ENCODE data around the gene GALNT1. TPM values are rescaled to one million over a fixed set of nuclear protein-coding genes. Genes with fewer than 3 reads are reported as not detected.

The GALNT1 gene
- total and polyA plus RNA-seq, 2 of the 4 experiments (the other 2 are of a cell fraction): 24.9 to 43.9 TPM

- Histone ChIP-seq H2BK5ac (ENCODE audit: low read depth, low read length, poor library complexity, severe bottlenecking) (no peak overlapping the region), H2AK5ac (ENCODE audit: low read depth, low read length) (no peak overlapping the region), H4K20me1 (ENCODE audit: insufficient read depth, low read length) (0 out of 2 replicates have a peak, but pooled peaks cover 7% of the 10 kb centered on the region), H3K79me1 (ENCODE audit: low read depth in 1 of 2, low read length in 2 of 2) (peaks cover 7 to 12% of the 10 kb centered on the region in 2 experiments; a peak in 2 of 4 replicates), H3K4me2 (ENCODE audit: low read depth, low read length) (no peak overlapping the region), H3K9me1 (ENCODE audit: insufficient read depth, low read length) (peaks cover 5% of the 10 kb centered on the region; the same call in 1 of the 2 replicates), H3K4me1 (ENCODE audit: control insufficient read depth, insufficient read depth, low read length) (peaks cover 7% of the 10 kb centered on the region), H2BK120ac (ENCODE audit: low read depth, low read length) (no peak overlapping the region), H2BK20ac (ENCODE audit: low read depth, low read length) (no peak overlapping the region), H4K8ac (ENCODE audit: low read depth in 2 of 2, low read length in 2 of 2) (no peak overlapping the region), H2BK15ac (ENCODE audit: low read depth, low read length) (no peak overlapping the region), H2AFZ (replicated peaks; ENCODE audit: low read length, poor library complexity) (no peak overlapping the region), H3K9ac (ENCODE audit: low read depth, low read length) (no peak overlapping the region), H3K18ac (ENCODE audit: low read depth, low read length) (no peak overlapping the region), H3K4ac (ENCODE audit: low read depth, low read length) (no peak overlapping the region), H4K91ac (ENCODE audit: insufficient read depth, low read depth, low read length) (no peak overlapping the region), H3K9me3 (ENCODE audit: control insufficient read depth, insufficient read depth, low read length) (no peaks in the 10 kb centered on the region), H3K56ac (ENCODE audit: extremely low read depth, insufficient read depth, low read length) (no peak overlapping the region), H3K27ac (ENCODE audit: insufficient read depth, low read length) (no peak overlapping the region), H2AK9ac (replicated peaks; ENCODE audit: low read depth, low read length, poor library complexity) (no peak overlapping the region), H3K23ac (ENCODE audit: low read depth, low read length) (no peak overlapping the region), H3K27me3 (ENCODE audit: control insufficient read depth, insufficient read depth, low read length) (no peaks in the 10 kb centered on the region), H4K5ac (ENCODE audit: low read depth, low read length) (no peak overlapping the region), H3K4me3 (ENCODE audit: insufficient read depth, low read depth, low read length) (no peak overlapping the region), H3K36me3 (ENCODE audit: control insufficient read depth, insufficient read depth, low read length) (no peaks in the 10 kb centered on the region), H3K14ac (replicated peaks; ENCODE audit: low read depth, low read length) (no peak overlapping the region)
- intact Hi-C loops (cut with micrococcal nuclease): loop anchor here (5.0 kb wide), 1 partner anchor 57 kb away; the partner anchor contains the start of gene GALNT1
- no TSS peak for BruUV-seq (replicated peaks)
- POLR2A ChIA-PET (ENCODE audit: unreplicated experiment): no interaction called here
- WGBS, 2 experiments (ENCODE audit: extremely low coverage in 2 of 2, insufficient read length in 1 of 2): no CpG with 5 or more reads among the region's 4 CpGs
- ATAC-seq (ENCODE audit: low read depth) (no peak), DNase-seq (no peak)
- dilution Hi-C loops (cut with HindIII; ENCODE audit: low sequenced_read_pairs, unreplicated experiment): no loop called here
- no peak for TF ChIP-seq ELK1 (IDR thresholded peaks at IDR 0.05; ENCODE audit: borderline replicate concordance, low read depth, low read length)
- TF ChIP-seq CEBPB (IDR thresholded peaks at IDR 0.05; ENCODE audit: low read depth, low read length): no peak
- no peak for TF ChIP-seq MAFK (IDR thresholded peaks at IDR 0.05; ENCODE audit: low read depth, low read length)
- TF ChIP-seq RFX5 (IDR thresholded peaks at IDR 0.05; ENCODE audit: low read depth, low read length): no peak
- no peak for TF ChIP-seq NFE2L2 (IDR thresholded peaks at IDR 0.05; ENCODE audit: low read depth, low read length)
- TF ChIP-seq CTCF (conservative IDR thresholded peaks at IDR 0.05; ENCODE audit: low read depth, low read length): no peak
- no peak for TF ChIP-seq MXI1 (IDR thresholded peaks at IDR 0.05; ENCODE audit: borderline replicate concordance, low read depth, low read length)
- TF ChIP-seq RCOR1 (IDR thresholded peaks at IDR 0.05; ENCODE audit: insufficient replicate concordance, low read length): no peak
- TF ChIP-seq USF2 (IDR thresholded peaks at IDR 0.05; ENCODE audit: low read depth, low read length): no peak
- TF ChIP-seq RAD21 (IDR thresholded peaks at IDR 0.05; ENCODE audit: low read length): no peak
- TF ChIP-seq FOS (IDR thresholded peaks at IDR 0.05; ENCODE audit: low read depth, low read length): no peak
- CTCF ChIA-PET: no interaction called here
- in situ Hi-C loops (cut with MboI; ENCODE audit: low sequenced_read_pairs): no loop called here
These were observed 57.8 kb downstream of the GALNT1 start for GRCh38 chr18:35639296-35639695.
